NCI-H1092 treated with DMSO at 0.1 percent for 48 hours (cell line): ENCODE data around the gene TACC2.
"Not testable (repeated sequence)": the region's sequence is repeated elsewhere in the genome, so short reads cannot be mapped to it uniquely, and the experiment has no call there.

Source experiments
- DNase-seq: peaks from one replicate; lab custom pipeline; 2025; lab: John Stamatoyannopoulos, UW

TACC2 gene

DNA sequence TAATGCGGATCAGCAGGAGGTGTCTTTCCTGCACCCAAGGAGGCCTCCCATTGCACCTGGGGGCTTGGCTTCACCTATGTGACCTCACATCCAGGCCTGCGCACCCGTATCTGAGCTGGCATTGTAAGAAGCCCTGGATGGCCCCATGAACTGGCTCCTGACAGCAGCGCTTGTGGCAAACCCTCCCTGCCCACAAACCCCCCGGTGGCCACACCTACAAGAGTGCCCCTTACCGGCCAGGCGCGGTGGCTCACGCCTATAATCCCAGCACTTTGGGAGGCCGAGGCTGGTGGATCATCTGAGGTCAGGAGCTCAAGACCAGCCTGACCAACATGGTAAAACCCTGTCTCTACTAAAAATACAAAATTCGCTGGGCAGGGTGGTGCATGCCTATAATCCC lies 107.2 kb downstream of the TACC2 start:
- not testable (repeated sequence) for DNase-seq

DNA sequence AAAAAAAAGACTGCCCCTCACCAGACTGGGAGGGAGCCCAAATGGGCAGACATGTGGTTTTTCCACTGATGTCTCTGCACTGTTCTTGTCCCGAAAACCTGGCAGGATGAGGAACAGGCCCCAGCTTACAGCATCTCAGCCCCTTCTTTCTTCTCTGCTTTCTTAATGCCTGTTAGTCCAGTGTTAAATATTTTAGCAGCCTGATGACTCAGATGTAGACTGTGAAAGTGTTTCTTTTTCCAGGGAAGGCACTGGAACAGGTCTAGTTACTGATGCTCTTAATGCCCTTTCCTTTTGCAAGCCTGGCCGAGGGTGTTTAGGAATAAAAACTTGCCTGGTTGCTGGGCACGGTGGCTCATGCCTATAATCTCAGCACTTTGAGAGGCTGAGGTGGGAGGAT lies 107.7 kb downstream of the TACC2 start:
- no peak for DNase-seq

DNA sequence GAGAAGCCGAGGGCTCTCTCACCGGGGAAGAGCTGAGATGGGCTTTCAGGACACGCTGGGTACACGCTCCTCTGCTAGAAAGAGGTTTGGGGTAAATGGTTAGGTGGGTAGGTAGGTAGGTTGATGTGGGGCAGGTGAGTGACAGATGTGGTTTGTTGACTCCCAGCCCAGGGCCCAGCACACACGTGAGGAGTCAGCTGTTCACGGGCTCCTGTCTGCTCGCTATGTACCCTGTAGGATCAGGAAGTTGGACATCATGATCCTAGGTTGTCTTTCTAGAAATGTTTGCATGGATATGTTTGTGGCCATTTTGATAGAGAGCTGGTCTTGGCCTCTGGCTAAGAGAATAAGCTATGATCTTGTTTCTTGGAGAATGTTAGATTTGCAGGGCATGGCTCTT lies 109.0 kb downstream of the TACC2 start:
- no peak for DNase-seq

DNA sequence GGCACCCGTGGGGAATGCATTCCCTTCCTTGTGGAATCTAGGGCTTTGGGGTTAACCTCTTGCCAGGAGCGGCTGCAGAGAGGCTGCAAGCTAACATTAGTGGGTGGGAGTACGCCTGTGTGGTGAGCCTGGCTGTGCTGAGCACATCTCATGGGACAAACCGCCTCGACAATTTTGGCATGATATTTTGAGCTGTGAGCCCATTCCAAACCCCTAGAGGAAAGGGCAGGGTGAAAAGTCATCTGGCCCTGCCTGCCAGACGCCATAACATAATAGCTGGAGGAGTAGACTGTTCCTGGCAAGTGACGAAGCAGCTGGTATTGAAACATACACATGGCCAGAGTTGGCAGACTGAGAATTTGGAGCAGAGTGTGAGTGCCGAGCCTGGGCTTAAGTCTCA lies 110.0 kb downstream of the TACC2 start:
- no peak for DNase-seq

DNA sequence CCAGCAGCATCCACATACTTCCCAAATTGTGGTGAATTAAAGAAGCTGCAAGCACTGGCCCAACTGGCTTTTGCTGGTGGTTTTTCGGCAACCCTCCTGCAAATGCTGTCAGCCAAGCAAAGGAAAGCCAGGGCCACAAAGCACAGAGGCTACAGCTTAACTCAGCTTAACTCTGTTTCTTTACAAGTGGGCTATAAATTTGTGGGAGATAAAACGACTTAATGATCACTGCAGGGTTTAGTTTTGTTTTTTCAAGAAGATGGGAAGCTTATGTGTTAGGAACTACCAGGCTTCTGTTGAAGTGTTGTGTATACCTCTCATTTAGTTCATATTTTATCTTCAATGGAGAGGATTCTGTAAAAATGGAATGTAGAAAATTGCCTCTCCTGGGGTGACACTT lies 110.6 kb downstream of the TACC2 start:
- no peak for DNase-seq

DNA sequence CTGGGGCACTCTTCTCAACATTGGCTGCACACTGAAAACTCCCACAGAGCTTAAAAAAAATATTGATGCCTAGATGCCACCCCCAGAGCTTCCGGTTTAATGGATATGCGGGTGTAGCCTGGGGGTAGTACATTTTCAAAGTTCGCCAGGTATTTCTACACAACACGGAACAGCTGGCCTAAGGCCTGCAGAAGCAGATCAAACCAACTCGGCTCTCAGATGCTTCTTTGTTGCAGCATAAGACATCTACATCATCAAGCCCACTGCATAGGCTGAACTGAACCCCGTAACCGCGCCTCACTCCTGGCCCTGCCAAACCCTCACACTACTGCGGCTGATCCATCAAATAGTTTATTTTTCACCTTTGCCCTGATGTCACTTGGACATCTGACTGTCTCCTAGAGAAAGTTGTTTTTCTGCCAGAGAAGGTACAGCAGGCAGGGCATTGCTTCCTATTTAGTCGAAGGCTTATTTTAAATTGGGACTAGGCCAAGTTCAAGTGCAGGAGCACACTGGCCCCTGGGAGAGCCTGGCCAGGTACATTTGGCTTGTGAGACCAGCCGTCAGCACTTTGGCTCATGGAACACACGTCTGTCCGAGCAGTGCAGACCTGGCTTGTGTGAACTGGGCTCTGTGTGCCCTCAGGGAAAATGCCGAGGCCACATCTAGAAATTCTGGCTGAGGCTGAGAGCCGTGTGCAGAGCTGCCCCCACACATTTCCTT lies 113.3 kb downstream of the TACC2 start:
- no peak for DNase-seq

DNA sequence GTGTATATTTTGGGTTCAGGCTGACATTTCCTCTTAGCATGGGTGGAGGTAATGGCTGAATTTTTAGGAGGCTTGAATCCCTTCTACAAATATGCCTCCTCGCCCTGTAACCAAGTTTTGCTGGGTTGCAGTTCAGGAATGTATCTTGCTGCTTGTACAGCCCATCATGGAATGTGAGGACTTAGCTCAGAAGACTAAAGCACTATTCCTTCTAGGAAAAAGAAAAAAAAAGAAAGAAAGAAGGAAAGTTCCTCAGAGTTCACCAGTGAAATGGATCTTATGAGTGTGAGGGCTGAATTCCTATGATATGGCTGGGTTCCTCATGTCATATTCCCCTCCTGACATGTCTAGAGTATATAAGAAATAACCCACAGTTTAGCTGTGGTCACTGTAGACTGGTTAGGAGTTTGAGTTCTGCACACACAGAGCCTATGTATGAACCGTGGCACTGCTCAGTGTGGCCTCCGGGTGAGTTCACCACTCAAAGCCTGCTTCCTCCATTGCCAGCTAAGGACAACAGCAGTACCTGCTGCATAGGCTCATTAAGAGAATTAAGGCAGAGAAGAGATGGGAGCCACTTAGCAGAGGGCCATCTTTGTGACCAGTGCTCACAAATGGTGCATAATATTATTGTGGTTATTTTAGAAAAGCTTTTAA lies 114.0 kb downstream of the TACC2 start:
- no peak for DNase-seq

DNA sequence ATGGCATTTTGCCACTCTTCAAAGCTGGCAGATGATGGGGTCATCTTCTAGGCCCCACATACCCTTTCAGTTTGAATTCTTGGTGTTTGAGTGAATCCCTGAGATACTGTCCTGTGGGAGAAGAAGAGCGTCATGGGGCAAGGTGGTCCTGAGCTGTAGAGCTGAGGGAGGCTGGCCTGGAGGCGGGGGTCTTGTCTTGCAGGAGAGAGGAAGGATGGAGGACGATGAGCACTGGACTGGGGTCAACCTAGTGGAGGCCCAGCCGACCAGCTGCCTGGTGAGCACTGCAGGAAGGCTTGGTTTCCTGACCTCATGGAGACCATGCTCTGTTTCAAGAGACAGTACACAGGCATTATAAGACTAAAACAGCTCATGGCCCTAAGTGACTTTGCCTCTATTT lies 114.6 kb downstream of the TACC2 start:
- no peak for DNase-seq

DNA sequence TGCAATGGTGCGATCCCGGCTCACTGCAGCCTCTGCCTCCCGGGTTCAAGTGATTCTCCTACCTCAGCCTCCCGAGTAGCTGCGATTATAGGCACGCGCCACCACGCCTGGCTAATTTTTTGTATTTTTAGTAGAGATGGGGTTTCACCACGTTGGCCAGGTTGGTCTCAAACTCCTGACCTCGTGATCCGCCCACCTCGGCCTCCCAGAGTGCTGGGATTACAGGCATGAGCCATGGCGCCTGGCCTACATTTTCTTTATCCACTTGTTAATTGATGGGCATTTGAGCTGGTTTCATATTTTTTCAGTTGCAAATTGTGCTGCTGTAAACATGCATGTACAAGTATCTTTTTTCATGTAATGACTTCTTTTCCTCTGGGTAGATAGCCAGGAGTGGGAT lies 119.8 kb downstream of the TACC2 start:
- DNase-seq, result not testable (repeated sequence)

DNA sequence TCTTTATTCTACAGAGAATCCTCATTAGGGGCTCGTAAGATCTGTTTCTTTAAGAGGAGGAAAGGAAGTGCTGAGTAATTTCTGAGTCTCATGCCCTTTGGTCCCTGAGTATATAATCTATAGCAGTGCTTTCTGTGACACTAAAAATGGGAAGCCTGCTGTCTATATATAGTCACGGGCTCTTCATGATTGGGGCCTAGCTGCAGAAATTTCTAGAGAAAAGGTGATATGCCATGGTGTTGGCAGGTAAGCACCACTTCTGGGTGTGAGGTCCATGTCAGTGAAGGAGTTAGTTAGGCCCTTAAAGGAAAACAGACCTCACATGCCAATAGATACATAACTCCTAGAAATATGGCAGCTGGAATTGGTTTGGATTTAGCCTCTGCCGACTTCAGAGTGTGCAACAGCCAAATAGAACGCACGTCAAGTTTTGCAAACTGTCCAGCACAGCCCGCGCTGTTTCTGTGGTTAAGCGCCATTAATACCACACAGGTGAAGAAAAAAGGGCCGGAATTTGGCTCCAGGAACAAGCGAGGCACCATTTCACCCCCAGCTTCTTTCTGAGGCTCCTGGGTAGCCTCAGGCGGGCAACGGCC lies 123.2 kb downstream of the TACC2 start:
- no peak for DNase-seq

DNA sequence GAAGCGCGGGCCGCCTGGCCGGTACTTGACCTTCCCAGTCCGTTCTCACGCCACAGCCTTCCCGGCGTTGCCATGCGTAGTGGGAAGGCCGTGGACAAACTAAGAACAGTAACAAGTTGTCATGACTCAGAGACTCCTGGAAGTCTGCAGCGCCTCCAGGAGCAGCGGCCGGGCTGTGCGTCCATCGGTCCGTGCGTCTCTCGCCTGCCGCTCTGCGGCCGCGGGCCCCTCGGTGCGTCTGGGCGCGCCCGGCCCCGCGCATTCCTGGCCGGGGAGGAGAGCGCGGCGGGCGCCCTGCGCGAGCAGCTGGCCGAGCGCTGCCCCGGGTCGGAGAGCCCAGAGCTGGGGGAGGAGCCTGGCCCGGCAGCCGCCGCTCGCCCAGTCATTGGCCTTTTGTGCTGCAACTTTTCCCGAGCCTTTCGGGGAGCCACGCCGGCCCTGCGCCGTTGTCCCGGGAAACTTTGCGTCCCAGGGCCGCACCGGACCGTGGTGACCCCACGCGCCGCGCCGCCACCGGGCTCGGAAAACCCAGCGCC lies 123.7 kb downstream of the TACC2 start:
- no peak for DNase-seq

DNA sequence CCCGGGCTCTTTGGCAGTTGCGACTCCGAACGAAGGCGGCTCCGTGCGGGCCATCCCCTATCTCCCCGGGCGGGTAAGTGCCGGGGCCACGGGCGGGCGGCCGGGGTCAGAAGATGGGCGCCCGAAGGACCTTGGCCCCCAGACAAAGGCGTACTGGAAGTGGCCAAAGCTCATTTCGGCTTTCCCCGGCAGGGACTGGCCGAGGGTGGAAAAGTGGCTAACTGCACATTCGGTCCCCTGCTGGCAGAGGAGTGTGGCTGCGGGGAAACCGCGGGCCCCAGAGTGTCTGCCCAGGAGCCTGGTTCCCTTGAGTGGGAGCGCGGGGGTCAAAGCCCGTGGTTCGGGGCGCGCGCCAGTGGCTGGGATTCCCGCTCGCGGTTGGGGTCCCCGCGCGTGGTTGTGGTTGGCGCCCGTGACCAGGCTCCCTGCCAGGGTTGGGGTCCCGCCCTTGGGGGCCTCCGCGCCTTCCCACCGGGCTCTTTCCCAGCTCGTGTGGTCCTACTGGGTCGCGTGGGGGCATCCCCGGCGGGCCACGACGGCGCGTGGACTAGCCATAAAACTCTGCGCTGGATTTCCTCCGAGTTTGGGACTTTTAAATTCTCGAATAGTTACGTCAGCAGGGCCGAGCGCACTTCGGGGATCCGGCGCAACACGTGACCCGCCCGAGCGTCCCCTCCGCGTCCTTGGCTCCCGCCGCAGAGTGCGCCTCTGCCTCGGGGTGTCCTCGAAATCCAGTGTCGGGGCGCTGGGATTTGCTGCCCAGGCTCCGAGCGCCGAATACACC lies 124.4 kb downstream of the TACC2 start:
- DNase-seq, result no peak

DNA sequence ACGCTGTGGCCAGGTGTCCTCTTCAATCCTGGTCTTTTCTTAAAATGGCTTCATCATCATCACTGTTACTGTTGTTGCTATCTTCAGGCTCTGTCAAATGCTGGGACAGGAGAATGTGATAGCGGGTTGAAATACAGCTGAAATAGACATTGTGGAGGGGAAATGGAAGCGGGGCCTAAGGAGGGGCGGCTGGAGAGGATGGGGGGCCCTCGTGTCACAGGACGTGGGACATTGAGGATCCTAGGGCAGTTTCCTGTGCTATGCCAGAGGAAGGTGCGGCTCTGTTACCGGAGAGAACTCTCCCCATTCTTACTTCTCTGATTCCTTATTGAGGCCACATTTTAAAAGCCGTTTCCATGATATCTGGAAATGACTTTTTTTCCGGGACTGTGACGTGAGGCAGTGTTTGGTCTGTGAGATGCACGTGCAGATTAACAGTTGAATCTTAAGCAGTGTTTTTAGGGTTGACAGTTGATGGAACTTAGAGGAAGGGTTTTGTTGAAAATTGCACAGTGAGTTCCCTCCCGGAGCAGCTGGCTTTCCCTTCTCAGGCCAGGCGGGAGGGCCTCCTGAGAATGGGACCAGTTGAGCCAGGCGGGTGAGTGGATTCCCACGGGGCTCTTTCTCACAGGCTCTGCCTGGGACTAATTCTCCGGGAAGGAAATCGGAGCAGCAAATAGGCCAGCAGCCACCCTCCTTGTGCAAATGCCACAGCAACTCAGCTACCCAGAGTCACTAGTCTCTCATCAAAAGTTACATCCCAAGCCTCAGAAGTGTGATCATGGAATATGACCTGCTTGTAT lies 125.2 kb downstream of the TACC2 start:
- no peak for DNase-seq

DNA sequence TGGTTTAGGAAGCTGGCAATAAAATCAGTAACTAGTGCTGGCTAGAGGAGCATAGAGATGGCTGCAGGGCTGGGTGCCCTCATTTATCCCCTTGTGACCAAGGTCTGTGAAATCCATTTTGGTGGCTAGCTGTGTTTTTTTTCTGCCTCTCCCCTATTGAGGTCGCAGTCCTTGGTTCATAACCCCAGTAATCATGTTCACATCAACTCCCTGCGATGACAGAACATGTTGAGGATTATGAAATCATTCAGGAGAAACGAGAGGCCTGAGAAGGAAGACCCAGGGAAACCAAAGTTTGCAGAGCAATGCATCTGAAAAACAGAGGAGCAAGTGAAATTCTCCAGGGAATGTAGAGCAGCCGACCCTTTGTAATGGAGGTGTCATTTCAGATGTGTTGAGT lies 126.9 kb downstream of the TACC2 start:
- DNase-seq, result no peak

DNA sequence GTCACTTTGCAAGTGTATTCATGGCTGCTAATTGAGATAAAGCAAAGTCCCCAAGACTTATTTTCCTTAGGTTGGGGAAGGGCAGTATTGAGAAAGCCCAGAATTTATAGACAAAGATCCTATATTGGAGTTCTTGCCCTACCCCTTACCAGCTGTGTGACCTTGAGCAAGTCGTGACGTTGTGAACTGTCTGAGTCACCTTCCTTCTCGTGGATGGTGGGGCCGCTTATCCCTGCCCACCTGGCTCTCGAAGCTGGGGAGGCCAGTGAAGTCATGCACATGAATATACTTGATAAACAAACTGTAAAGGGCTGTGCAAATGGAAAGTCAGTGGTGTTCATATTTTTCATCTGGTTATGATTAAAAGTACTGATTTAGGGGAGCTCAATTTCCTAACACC lies 127.4 kb downstream of the TACC2 start:
- no peak for DNase-seq

DNA sequence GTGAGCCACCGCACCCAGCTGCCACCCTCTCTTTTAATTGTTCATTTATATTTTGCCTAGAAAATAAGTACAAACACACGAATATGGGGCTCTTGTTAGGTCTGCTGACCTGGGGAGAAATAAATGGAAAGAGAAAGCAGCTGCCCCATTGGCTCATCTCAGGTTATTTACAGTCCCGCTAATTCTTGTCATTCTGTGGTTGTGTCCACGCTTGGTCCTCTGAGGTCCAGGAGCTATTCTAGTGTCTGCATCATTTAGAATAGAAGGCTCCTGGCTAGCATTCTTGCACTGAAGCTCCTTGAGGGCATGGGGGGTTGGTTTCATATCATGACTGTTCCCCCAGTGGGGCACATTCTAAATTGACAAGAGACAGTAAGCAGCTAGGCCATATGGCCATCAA lies 128.5 kb downstream of the TACC2 start:
- DNase-seq, result no peak

DNA sequence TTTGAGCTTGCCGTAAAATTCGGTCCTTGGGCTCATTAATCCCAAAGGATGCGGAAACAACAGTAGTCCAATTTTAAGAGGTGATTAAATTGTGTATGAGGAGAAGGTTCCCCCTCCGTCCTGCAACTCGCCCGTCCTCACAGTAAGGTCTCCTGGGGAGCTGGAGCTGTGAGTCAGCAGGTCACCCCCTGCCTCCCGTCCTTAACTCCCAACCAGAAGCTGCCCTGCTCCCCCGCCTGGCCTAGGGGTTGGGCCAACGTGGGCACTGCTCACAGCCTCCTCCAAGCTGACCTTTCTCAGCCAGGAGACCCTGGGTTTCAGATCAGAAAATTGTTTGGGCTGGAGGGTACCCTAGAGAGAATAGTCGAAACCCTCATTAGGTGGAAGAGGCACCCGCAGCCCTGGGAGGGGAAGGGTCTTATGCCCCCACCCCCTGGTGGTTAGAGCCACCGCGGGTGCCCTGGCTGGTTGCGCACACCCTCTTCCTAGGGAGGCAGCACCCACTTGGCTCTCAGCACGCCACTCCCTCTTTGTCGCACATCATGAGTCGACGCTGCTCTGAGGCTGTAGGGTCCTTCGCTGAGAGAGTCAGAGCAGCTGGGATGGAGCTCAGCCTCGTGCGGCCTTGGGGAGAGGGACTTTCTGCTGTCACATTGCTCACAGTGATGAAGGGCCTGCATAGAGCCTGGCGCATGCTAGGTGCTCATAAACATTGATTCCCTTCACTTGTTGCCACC lies 131.2 kb downstream of the TACC2 start:
- no peak for DNase-seq

DNA sequence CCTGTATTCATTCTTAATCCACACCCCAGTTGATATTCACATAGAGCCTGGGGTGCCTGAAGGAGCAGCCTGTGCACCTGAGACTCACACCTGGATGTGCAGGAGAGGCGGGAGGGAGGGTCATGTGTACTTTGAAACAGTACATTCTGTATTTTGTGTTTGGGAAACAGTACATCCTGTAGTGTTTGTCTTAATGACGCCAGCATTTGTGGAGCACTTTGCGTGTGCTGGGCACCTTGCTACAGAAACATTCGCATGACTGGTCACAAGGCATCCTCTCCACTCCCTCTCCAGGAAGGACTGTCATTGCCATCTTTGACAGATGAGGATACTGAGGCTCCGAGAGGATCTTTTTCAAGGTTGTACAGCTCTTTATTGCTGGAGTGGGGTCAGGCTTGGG lies 132.1 kb downstream of the TACC2 start:
- no peak for DNase-seq

DNA sequence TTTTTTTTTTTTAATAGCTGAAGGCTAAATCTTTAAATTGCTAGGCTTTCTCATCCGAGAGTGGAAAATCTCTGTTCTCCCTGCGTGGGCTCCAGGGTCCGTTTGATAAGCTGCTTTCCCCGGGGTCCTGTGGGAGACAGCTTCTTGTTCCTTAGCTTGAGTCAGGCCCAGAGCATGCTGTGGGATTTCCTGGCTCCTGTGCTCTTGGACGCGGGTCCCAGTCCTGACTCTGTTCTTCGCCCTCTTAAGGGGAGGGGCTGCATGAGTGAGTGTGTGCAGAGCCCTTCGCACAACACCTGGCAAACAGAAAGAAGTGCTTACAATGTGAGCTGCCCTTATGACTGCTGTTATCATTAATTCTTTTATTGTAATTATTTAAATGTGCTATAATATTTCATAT lies 133.5 kb downstream of the TACC2 start:
- DNase-seq, result no peak

DNA sequence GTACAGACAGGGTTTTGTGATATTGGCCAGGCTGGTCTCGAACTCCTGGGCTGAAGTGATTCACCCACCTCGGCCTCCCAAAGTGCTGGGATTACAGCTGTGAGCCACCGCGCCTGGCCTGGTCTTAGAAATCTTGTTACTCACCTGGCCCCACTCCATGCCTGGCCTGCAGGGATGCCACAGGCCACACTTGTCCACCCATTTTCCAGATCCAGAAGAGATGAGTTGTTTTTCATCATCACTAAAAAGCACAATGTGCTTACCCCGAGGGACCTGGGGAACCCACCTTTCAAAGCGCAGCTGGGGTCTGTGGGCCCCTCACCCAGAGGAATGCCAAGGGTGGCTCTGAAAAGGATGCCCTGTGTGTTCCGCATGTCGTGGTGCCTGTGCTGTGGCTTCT lies 134.2 kb downstream of the TACC2 start:
- no peak for DNase-seq

DNA sequence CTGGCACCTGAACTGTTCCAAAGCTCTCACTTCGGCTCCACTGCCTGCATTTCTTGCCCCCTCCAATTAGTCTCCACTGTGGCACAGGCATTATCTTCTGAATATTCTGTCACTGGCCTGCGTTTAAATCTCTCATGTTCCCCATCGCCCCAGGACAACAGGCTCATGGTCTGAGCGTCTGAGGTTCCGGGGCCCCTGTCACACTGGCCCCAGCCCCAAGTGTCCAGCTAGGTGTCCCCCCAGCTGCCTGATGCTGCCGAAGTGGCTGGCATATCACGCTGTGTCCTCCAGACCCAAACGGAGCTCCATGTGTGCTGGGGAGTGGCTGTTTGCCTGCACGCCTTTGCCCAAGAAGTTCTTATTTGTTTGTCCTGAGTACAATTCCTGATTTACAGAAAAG lies 135.4 kb downstream of the TACC2 start:
- DNase-seq, result no peak
